GM18867 (cell line): ENCODE data around the gene LYZL6.

ENCODE experiments used
- ATAC-seq: cut with Tn5 transposase; IDR thresholded peaks from one replicate; pipeline ENCODE4 v1.9.1; 2021; ENCODE audit warnings: mild to moderate bottlenecking, moderate library complexity; ENCODE audit not compliant: unreplicated experiment

Gene LYZL6

GRCh38 chr17:35943537-35943936, at the start of gene LYZL6:
LYZL6 (minus strand) TSS chr17:35943713; CDS start chr17:35939356, 4,357 bp downstream.
- ATAC-seq, result no peak

- no peak for ATAC-seq
Observed at GRCh38 chr17:35991075-35991474, 47.6 kb upstream of the LYZL6 start.

GRCh38 chr17:35988164-35988563, 44.7 kb upstream of the LYZL6 start:
- no peak for ATAC-seq

- ATAC-seq, result no peak
Observed at GRCh38 chr17:35986643-35987042, 43.1 kb upstream of the LYZL6 start, which contains the start of gene CCL14. CCL14 (minus strand) TSS chr17:35986729; CDS start chr17:35986649, 80 bp downstream.

- ATAC-seq, result no peak
Observed at GRCh38 chr17:35984140-35984539, 40.6 kb upstream of the LYZL6 start.

- no peak for ATAC-seq
Observed at GRCh38 chr17:35982409-35983191, 39.1 kb upstream of the LYZL6 start.

- ATAC-seq, result no peak
Observed at GRCh38 chr17:35981908-35982330, 38.4 kb upstream of the LYZL6 start.

- no peak for ATAC-seq
Observed at GRCh38 chr17:35981246-35981645, 37.7 kb upstream of the LYZL6 start, which contains the start of gene CCL16. CCL16 (minus strand) TSS chr17:35981497; CDS start chr17:35981420, 77 bp downstream.

GRCh38 chr17:35978346-35978745, 34.8 kb upstream of the LYZL6 start:
- ATAC-seq, result no peak

- no peak for ATAC-seq
Observed at GRCh38 chr17:35977509-35977908, 34.0 kb upstream of the LYZL6 start.

GRCh38 chr17:35973333-35974260, 30.1 kb upstream of the LYZL6 start:
- ATAC-seq, result no peak

- ATAC-seq, result no peak
Observed at GRCh38 chr17:35972945-35973332, 29.4 kb upstream of the LYZL6 start.

GRCh38 chr17:35972535-35972934, 29.0 kb upstream of the LYZL6 start:
- ATAC-seq, result no peak

- no peak for ATAC-seq
Observed at GRCh38 chr17:35972066-35972465, 28.6 kb upstream of the LYZL6 start.

- ATAC-seq, result no peak
Observed at GRCh38 chr17:35969558-35970380, 26.3 kb upstream of the LYZL6 start.

GRCh38 chr17:35968520-35969054, 25.1 kb upstream of the LYZL6 start:
- no peak for ATAC-seq

- ATAC-seq, result no peak
Observed at GRCh38 chr17:35965272-35965671, 21.8 kb upstream of the LYZL6 start.

GRCh38 chr17:35963663-35964062, 20.1 kb upstream of the LYZL6 start:
- ATAC-seq, result no peak

- ATAC-seq, result no peak
Observed at GRCh38 chr17:35953720-35954119, 10.2 kb upstream of the LYZL6 start.

- ATAC-seq, result no peak
Observed at GRCh38 chr17:35949401-35949800, 5.9 kb upstream of the LYZL6 start.
